Trophoblast cell (in vitro differentiated cells and primary cell): ENCODE data around the gene MMP25.
A peak's percentile ranks its signal among the peaks of the same experiment; 100 is the strongest.

Experiments used
- DNase-seq, 2 donors: peaks; one replicate each; pipeline ENCODE4 v3.0.0-alpha.2; 2016
- H2AFZ ChIP-seq: 2 replicates; pipeline ENCODE4 v1.6.1; 2013; ENCODE audit warnings: low read length, moderate library complexity, mild to moderate bottlenecking; ENCODE audit not compliant: insufficient read depth, poor library complexity
- H2AK5ac ChIP-seq: 2 replicates; pipeline ENCODE4 v1.6.1; 2013; ENCODE audit warnings: mild to moderate bottlenecking, low read length
- H2BK120ac ChIP-seq: 2 replicates; pipeline ENCODE4 v1.6.1; 2013; ENCODE audit warnings: low read length, mild to moderate bottlenecking, moderate library complexity; ENCODE audit not compliant: insufficient read depth, poor library complexity
- H2BK12ac ChIP-seq: 2 replicates; pipeline ENCODE4 v1.6.1; 2013; ENCODE audit warnings: mild to moderate bottlenecking, low read length, moderate library complexity
- H2BK5ac ChIP-seq: 2 replicates; pipeline ENCODE4 v1.6.1; 2013; ENCODE audit warnings: low read length, low read depth, moderate library complexity, mild to moderate bottlenecking; ENCODE audit not compliant: poor library complexity
- H3K14ac ChIP-seq: 2 replicates; pipeline ENCODE4 v1.6.1; 2013; ENCODE audit warnings: mild to moderate bottlenecking, low read length
- H3K18ac ChIP-seq: 2 replicates; pipeline ENCODE4 v1.6.1; 2013; ENCODE audit warnings: mild to moderate bottlenecking, low read length
- H3K23ac ChIP-seq: 2 replicates; pipeline ENCODE4 v1.6.1; 2013; ENCODE audit warnings: low read length
- H3K27ac ChIP-seq: 2 replicates; pipeline ENCODE4 v1.5.1; 2013; ENCODE audit warnings: low read depth, mild to moderate bottlenecking, inconsistent platforms, low read length, moderate library complexity
- H3K27me3 ChIP-seq: 2 replicates; pipeline ENCODE4 v1.6.1; 2013; ENCODE audit warnings: inconsistent platforms, mild to moderate bottlenecking, low read length, moderate library complexity; ENCODE audit not compliant: insufficient read depth
- H3K36me3 ChIP-seq, 2 experiments: 1 replicate in 1 of 2; 2 replicates in 1 of 2; pipeline ENCODE4 v1.6.1; 2013; ENCODE audit warnings: low read length in 2 of 2, mild to moderate bottlenecking in 2 of 2, moderate library complexity in 1 of 2; ENCODE audit not compliant: insufficient read depth in 2 of 2, control insufficient read depth in 1 of 2
- H3K4ac ChIP-seq: 2 replicates; pipeline ENCODE4 v1.6.1; 2013; ENCODE audit warnings: low read depth, mild to moderate bottlenecking, low read length, moderate library complexity
- H3K4me1 ChIP-seq, 2 experiments: 1 replicate in 1 of 2; 2 replicates in 1 of 2; pipeline ENCODE4 v1.6.1; 2013; ENCODE audit warnings: low read length in 2 of 2, mild to moderate bottlenecking in 2 of 2, moderate library complexity in 1 of 2; ENCODE audit not compliant: insufficient read depth in 2 of 2, control insufficient read depth in 1 of 2
- H3K4me2 ChIP-seq: 2 replicates; pipeline ENCODE4 v1.6.1; 2013; ENCODE audit warnings: inconsistent platforms, mild to moderate bottlenecking, low read length, moderate library complexity
- H3K4me3 ChIP-seq: 2 replicates; pipeline ENCODE4 v1.5.1; 2013; ENCODE audit warnings: mild to moderate bottlenecking, low read depth, low read length, inconsistent platforms
- H3K79me1 ChIP-seq: one replicate; pipeline ENCODE4 v1.6.1; 2013; ENCODE audit warnings: low read length
- H3K79me2 ChIP-seq: 2 replicates; pipeline ENCODE4 v1.6.1; 2013; ENCODE audit warnings: low read length, mild to moderate bottlenecking; ENCODE audit not compliant: control insufficient read depth, insufficient read depth, poor library complexity
- H3K9ac ChIP-seq: 2 replicates; pipeline ENCODE4 v1.6.1; 2013; ENCODE audit warnings: mild to moderate bottlenecking, low read length
- H3K9me3 ChIP-seq: 2 replicates; pipeline ENCODE4 v1.6.1; 2013; ENCODE audit warnings: low read depth, mild to moderate bottlenecking, control low read depth, inconsistent platforms, low read length; ENCODE audit not compliant: insufficient read depth
- H4K12ac ChIP-seq: 2 replicates; pipeline ENCODE4 v1.6.1; 2013; ENCODE audit warnings: low read depth, mild to moderate bottlenecking, low read length, moderate library complexity
- H4K8ac ChIP-seq: 2 replicates; pipeline ENCODE4 v1.6.1; 2013; ENCODE audit warnings: low read depth, mild to moderate bottlenecking, low read length, moderate library complexity
- H4K91ac ChIP-seq: one replicate; pipeline ENCODE4 v1.6.1; 2013; ENCODE audit warnings: low read depth, mild to moderate bottlenecking, low read length, moderate library complexity
- WGBS: extraction: QIAGEN DNeasy Blood & Tissue Kit; methylation state at CpG from one replicate; pipeline ENCODE4 v1.1.7; 2013; ENCODE audit warnings: missing lambda C conversion rate; ENCODE audit not compliant: insufficient read length, insufficient coverage; ENCODE audit errors: extremely low coverage; 5-methylcytosine and 5-hydroxymethylcytosine counted together

Gene MMP25

GRCh38 chr16:3027983-3028715 is 18.2 kb upstream of the MMP25 start:
- no peaks in the 10 kb centered on the region for H3K27me3 ChIP-seq
- peaks cover 20 to 22% of the 10 kb centered on the region in 2 experiments for H3K36me3 ChIP-seq
- peak overlapping the region; percentile 9 for H3K14ac ChIP-seq
- H3K27ac ChIP-seq = no peak overlapping the region
- no CpG with 5 or more reads among the region's 58 CpGs for whole genome bisulfite sequencing
- peaks cover 8% of the 10 kb centered on the region for H3K79me1 ChIP-seq
- no peak overlapping the region for H3K4me3 ChIP-seq
- H3K9ac ChIP-seq = no peak overlapping the region
- no peaks in the 10 kb centered on the region for H3K9me3 ChIP-seq
- no peak overlapping the region for H4K91ac ChIP-seq
- no peak overlapping the region for H2AK5ac ChIP-seq
- peaks cover 6% of the 10 kb centered on the region for H3K79me2 ChIP-seq
- no peak overlapping the region for H3K4ac ChIP-seq
- H2BK120ac ChIP-seq = no peak overlapping the region
- DNase-seq = peak; percentile 83 to 97
- peak overlapping the region; percentile 66 for H3K4me2 ChIP-seq
- no peak overlapping the region for H2BK12ac ChIP-seq
- H2AFZ ChIP-seq = no peak overlapping the region
- H4K12ac ChIP-seq = no peak overlapping the region
- no peak overlapping the region for H4K8ac ChIP-seq
- no peak overlapping the region for H2BK5ac ChIP-seq
- no peak overlapping the region for H3K18ac ChIP-seq
- peaks cover 9 to 12% of the 10 kb centered on the region in 2 experiments for H3K4me1 ChIP-seq
- no peak overlapping the region for H3K23ac ChIP-seq

GRCh38 chr16:3028716-3029319 is 17.5 kb upstream of the MMP25 start:
- Histone ChIP-seq H3K4me3 (no peak overlapping the region), H3K4me1 (peaks cover 7% of the 10 kb centered on the region in 2 experiments), H3K4ac (no peak overlapping the region), H2BK120ac (no peak overlapping the region), H3K27me3 (no peaks in the 10 kb centered on the region), H2AFZ (no peak overlapping the region), H3K23ac (no peak overlapping the region), H3K27ac (no peak overlapping the region), H4K8ac (no peak overlapping the region), H3K36me3 (peaks cover 20 to 22% of the 10 kb centered on the region in 2 experiments), H3K4me2 (no peak overlapping the region), H3K9ac (no peak overlapping the region), H3K79me1 (peaks cover 2% of the 10 kb centered on the region), H3K14ac (no peak overlapping the region), H3K9me3 (no peaks in the 10 kb centered on the region), H4K91ac (no peak overlapping the region), H3K18ac (no peak overlapping the region), H3K79me2 (peaks cover 2% of the 10 kb centered on the region), H2AK5ac (no peak overlapping the region), H2BK12ac (no peak overlapping the region), H4K12ac (no peak overlapping the region), H2BK5ac (no peak overlapping the region)
- WGBS = no CpG with 5 or more reads among the region's 15 CpGs
- no peak for DNase-seq

DNA sequence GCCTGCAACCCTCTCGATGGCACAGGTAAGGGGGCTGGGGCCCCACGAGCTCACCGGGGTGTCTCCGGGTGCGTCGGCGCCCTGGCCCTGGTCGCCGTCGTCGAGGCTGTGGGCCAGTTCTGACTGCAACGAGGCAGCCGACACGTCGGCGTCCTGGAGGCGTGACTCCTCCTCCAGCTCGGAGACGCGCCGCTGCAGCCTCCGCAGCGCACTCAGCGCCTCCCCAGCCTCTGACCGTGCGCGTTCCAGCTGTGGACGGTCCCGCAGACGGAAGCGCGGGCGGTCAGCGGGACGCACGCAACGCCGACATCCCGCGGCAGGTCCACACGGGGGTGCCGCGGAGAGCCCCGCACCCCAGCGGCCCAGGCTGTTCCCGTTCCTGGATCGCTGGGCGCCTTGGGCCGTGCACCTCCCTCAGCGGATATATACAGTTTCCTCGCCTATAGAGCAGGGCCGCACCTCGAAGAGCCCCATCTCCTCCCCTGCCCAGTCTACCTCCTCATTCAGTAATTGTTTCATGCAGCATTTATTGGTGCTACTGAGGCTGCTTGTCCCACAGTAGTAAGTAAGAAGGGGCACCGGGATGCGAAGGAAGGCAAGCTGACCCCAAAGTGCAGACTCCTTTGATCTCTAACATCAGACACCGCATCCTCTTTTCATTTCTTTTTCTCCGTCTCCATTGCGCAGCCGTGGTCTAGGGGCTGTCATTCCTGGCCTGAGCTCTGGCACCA is 16.7 kb upstream of the MMP25 start:
- Histone ChIP-seq H4K91ac (no peak overlapping the region), H3K27ac (no peak overlapping the region), H2AFZ (no peak overlapping the region), H3K79me1 (no peaks in the 10 kb centered on the region), H3K23ac (no peak overlapping the region), H3K4me1 (peaks cover 7% of the 10 kb centered on the region in 2 experiments), H3K27me3 (no peaks in the 10 kb centered on the region), H2BK5ac (no peak overlapping the region), H3K79me2 (no peaks in the 10 kb centered on the region), H3K4me3 (no peak overlapping the region), H2AK5ac (no peak overlapping the region), H2BK120ac (no peak overlapping the region), H3K9ac (no peak overlapping the region), H3K4ac (no peak overlapping the region), H4K12ac (no peak overlapping the region), H4K8ac (no peak overlapping the region), H3K9me3 (no peaks in the 10 kb centered on the region), H3K18ac (no peak overlapping the region), H3K14ac (no peak overlapping the region), H2BK12ac (no peak overlapping the region), H3K36me3 (peaks cover 20 to 22% of the 10 kb centered on the region in 2 experiments), H3K4me2 (no peak overlapping the region)
- peak in 1 of 2 donors; percentile 51 for DNase-seq
- no CpG with 5 or more reads among the region's 59 CpGs for WGBS

DNA sequence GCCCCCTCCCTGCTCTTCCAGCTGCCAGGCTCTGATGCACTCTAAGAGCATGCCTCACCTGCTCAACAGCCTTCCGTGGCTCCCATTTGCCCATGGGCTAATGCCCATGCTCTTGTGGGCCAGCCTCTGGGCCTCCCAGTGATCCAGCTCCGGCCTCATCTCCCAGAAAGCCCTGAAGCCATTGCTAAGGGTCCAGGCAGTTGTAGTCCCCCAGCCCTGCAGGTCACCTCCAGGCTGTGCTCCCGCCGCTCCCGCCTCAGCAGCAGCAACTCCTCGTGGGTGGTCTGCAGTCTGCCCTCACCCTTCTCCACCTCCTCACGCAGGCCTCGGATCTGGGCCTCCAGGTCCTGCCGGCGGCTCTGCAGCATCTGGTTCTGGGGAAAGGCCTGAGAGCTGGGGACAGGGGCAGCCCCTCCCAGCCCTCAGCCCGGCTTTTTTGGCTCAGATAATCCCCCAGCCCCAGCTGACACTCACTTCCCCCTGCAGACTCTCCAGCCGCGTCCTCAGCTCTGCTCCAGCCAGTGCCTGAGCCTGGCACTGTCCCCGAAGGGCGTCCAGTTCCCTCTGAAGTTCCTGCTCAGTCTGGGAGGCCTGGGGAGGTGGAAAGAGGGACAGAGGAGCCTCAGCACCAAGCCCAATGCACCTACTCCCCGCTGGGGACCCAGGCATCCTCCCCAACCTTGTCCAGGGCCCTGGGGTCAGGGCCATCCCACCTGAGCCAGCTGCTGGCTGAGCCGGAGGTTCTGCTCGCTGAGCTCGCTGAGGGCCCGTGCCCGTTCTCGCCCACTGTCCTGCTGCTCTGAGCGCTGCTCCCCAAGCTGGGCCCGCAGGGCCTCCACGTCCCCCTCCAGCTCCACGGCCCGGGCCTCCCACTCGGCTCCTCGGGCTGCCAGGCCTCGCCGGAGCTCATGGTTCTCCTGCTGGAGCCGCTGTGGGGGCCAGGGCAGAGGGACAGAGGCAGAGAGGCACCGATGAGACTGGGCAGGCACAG is 15.8 kb upstream of the MMP25 start:
- no peak for DNase-seq
- Histone ChIP-seq H2BK5ac (no peak overlapping the region), H4K12ac (no peak overlapping the region), H3K27me3 (no peaks in the 10 kb centered on the region), H3K23ac (no peak overlapping the region), H4K91ac (no peak overlapping the region), H3K79me1 (no peaks in the 10 kb centered on the region), H2AK5ac (no peak overlapping the region), H3K4me1 (peaks cover 7% of the 10 kb centered on the region in 2 experiments), H2AFZ (no peak overlapping the region), H3K4ac (no peak overlapping the region), H3K18ac (no peak overlapping the region), H3K4me3 (no peak overlapping the region), H3K9ac (no peak overlapping the region), H3K14ac (no peak overlapping the region), H4K8ac (no peak overlapping the region), H3K9me3 (no peaks in the 10 kb centered on the region), H3K4me2 (no peak overlapping the region), H2BK12ac (no peak overlapping the region), H3K79me2 (no peaks in the 10 kb centered on the region), H3K27ac (no peak overlapping the region), H3K36me3 (peaks cover 20% of the 10 kb centered on the region in 2 experiments), H2BK120ac (no peak overlapping the region)
- WGBS = no CpG with 5 or more reads among the region's 33 CpGs
